GM12875 (cell line): ENCODE measurements around the gene SLC45A3.

Experiments
- H3K4me3 ChIP-seq: one replicate; pipeline ENCODE4 v1.5.1; 2011; ENCODE audit warnings: low read depth, low read length, control low read depth
- CTCF ChIP-seq: IDR thresholded peaks from 2 replicates; pipeline ENCODE4 v1.5.1; 2011; ENCODE audit warnings: low read depth, mild to moderate bottlenecking, control low read depth, inconsistent platforms, low read length, moderate library complexity, borderline replicate concordance; ENCODE audit not compliant: insufficient read depth

The SLC45A3 gene

GRCh38 chr1:205656236-205656635 is 24.1 kb downstream of the SLC45A3 start:
- no peak overlapping the region for H3K4me3 ChIP-seq
- no peak for TF ChIP-seq CTCF

GRCh38 chr1:205652984-205653383 is 27.3 kb downstream of the SLC45A3 start:
- TF ChIP-seq CTCF: no peak
- H3K4me3 ChIP-seq: no peak overlapping the region

GRCh38 chr1:205650241-205650640 is 30.1 kb downstream of the SLC45A3 start:
- H3K4me3 ChIP-seq: no peak overlapping the region
- no peak for TF ChIP-seq CTCF

GRCh38 chr1:205645519-205645918 is 34.8 kb downstream of the SLC45A3 start:
- H3K4me3 ChIP-seq: no peak overlapping the region
- TF ChIP-seq CTCF: no peak

- no peak overlapping the region for H3K4me3 ChIP-seq
- no peak for TF ChIP-seq CTCF
Observed at GRCh38 chr1:205642679-205643307, 37.5 kb downstream of the SLC45A3 start.

- H3K4me3 ChIP-seq: no peak overlapping the region
- no peak for TF ChIP-seq CTCF
Observed at GRCh38 chr1:205639567-205639966, 40.7 kb downstream of the SLC45A3 start.

GRCh38 chr1:205637854-205638468 is 42.3 kb downstream of the SLC45A3 start:
- TF ChIP-seq CTCF: no peak
- no peak overlapping the region for H3K4me3 ChIP-seq
